NCI-H1092 (cell line): ENCODE measurements around the gene NID1.
A peak's percentile ranks its signal among the peaks of the same experiment; 100 is the strongest.
"Not testable (repeated sequence)": the region's sequence is repeated elsewhere in the genome, so short reads cannot be mapped to it uniquely, and the experiment has no call there.

Source experiments
- DNase-seq: peaks from one replicate; lab custom pipeline; 2025; lab: John Stamatoyannopoulos, UW

NID1 gene

GRCh38 chr1:235996048-235996785 lies 68.7 kb downstream of the NID1 start:
- peak; percentile 81 for DNase-seq

- no peak for DNase-seq
These were observed 69.4 kb downstream of the NID1 start for GRCh38 chr1:235995511-235995910.

DNA sequence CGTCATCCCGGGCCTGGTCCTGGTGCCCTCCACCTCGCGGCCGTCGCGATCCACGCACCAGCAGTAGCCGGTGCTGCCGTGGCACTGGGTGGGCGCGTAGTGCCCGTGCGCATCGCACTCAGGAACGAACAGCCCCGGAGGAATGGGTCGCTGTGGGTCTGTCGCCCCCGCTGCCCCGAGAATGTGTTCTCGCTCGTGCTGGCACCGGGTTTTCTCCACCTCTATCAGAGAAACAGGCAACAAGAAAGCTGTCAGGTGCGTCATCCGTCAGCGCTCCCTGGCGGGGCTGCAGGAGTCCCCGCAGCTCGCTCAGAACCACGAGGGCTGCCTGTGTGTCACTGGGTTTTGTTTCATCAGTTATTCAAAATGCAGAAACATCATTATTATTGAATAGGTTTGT lies 71.2 kb downstream of the NID1 start:
- DNase-seq, result no peak

DNA sequence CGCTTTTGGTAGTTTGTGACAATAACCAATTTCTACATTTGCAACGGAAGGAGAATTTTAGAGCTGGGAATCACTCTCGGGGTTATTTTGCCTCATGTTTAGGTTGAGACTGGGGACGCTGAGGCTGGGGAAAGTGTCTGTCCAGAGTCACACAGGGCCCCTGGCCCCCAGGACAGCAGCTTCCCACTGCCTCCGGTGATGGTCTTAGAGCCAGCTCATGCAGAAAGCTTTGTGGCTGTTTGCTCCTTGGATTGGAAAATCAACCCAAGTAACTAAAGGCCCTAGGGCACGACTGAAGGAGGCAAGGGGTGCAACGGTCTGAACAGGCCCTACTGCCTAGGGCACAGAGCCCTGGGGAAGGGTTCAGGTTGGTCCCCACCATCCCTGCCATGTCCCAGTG lies 72.0 kb downstream of the NID1 start:
- no peak for DNase-seq

- no peak for DNase-seq
These were observed 72.5 kb downstream of the NID1 start for GRCh38 chr1:235992346-235992745.

GRCh38 chr1:235990330-235990795 lies 74.5 kb downstream of the NID1 start:
- DNase-seq, result no peak

DNA sequence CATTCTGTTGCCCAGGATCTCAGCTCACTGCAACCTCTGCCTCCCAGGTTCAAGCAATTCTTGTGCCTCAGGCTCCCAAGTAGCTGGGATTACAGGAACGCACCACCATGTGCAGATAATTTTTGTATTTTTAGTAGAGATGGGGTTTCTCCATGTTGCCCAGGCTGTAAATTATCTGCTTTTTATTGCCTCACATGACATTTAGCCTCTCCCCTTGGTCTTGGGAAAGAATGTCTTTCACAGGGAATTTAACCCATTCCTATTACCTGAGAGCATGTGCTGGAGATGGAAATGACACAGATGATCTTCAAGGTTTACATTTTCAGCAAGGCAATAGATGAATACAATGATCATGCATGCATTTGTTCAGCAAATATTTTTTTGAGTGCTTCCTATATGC lies 75.8 kb downstream of the NID1 start:
- DNase-seq, result no peak

- DNase-seq, result no peak
These were observed 78.0 kb downstream of the NID1 start for GRCh38 chr1:235986869-235987268.

DNA sequence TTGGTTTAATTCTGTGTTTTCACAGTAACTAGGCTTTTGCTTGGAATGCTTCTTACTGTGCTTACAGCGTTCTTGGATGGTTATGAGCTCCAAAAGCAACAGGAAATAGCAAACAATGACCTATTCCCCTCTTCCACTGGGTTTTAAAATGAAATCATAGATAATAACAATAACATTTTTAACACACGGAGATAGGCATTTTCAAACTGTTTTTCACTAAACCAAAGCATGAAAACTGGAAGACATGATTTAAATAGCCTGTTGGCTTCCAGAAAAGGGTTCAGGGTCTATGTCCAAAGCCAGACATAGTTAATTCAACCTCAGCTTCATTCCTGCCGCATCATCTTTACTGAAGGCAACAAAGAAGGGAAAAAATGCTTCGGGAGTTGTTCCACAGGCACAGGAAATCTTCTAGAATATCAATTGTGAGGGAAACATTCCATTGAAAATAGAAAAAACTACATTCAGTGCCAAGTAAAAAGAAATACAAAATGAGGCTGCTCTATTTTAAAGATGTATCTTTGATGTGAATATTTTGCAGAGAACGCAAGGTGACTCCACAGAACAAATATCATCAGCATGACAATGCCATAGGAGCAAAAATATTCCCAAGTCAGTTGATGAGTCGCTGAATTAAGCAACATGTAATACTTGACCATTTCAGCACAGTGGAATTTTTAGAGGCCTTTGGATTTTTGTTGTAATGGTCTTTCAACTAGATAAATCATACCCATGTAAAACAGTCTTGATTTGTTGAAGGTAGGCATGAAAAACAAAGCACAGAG lies 80.7 kb downstream of the NID1 start:
- DNase-seq, result no peak

GRCh38 chr1:235980976-235981375 lies 83.9 kb downstream of the NID1 start:
- DNase-seq, result no peak

DNA sequence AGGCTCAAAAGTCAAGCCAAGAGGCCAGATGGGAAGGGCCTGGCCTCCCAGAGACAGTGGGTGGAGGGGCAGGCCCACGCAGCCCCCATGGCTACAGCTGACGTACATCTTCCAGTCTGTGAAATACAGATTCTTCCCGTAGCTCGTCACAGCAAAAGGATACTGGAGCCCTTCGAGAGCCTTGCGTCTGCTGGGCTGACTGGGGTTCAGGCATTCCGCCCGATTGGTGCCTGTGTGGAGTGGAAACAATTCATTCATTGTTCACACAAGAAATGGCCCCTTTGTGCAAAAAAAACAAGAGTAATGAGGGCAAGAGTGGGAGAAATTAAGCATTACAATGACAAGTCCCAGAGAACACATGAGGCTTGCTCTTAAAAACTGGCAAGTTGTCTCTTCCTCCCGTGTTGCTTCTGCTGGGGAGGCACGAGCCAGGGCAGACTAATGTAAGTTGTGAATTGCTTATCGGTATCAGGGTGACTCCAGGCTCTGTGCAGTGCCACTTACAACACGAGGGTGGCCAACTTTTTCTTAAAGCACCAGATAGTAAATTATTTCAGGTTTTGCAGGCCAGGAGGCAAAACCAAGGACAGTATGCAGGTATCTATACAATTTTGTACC lies 85.1 kb downstream of the NID1 start:
- DNase-seq, result no peak

DNA sequence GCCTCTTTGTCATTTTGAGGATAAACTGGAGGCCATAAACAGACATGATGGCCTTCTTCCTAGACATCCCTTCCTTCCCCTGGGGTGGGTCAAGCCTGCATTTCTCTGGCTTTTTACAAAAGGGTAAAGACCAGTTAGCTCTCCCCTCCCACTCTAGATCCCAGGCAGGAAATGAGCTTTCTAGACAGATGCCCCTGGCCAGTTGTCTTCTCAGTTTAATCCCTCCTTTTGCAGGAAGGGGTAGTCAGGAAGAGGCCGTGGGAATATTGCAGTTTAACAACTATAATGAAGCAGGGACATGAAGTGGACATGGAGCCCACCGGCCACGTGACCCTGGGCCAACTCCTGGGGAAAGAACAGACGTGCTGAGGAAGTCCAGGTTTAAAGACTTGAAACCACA lies 85.7 kb downstream of the NID1 start:
- DNase-seq, result no peak

GRCh38 chr1:235976490-235976889 lies 88.4 kb downstream of the NID1 start:
- no peak for DNase-seq

DNA sequence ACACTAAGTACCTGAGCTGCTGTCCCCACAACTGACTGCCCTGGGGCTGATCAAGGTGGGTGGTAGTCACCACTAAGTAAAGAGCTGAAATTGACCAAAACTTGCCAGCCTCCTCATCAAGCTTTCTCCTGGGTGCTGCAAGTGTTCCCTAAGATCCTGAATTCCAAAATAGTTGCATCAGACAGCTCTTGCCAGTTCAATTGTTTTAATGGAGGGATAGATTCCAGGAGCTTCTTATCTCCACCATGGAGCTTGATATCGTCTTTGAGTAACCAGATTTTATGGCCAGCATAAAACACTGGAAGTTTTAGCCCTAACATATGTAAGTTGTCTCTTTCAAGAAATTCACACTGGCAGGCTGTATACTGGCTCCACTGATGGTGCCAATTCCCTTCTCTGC lies 90.3 kb downstream of the NID1 start:
- DNase-seq, result no peak

DNA sequence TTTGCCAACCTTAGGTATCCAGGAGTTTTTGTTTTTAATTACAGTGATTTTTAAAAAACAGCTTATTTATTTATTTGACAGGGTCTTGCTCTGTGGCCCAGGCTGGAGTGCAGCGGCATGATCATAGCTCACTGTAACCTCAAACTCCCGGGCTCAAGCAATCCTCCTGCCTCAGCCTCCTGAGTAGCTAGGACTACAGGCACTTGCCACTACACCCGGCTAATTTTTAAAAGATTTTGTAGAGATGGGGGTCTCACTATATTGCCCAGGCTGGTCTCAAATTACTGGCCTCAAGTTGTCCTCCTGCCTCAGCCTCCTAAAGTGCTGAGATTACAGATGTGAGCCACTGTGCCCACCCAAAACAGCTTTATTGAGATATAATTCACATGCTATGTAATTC lies 92.2 kb downstream of the NID1 start:
- DNase-seq, result not testable (repeated sequence)

- DNase-seq, result no peak
These were observed 92.6 kb downstream of the NID1 start for GRCh38 chr1:235972311-235972689.

DNA sequence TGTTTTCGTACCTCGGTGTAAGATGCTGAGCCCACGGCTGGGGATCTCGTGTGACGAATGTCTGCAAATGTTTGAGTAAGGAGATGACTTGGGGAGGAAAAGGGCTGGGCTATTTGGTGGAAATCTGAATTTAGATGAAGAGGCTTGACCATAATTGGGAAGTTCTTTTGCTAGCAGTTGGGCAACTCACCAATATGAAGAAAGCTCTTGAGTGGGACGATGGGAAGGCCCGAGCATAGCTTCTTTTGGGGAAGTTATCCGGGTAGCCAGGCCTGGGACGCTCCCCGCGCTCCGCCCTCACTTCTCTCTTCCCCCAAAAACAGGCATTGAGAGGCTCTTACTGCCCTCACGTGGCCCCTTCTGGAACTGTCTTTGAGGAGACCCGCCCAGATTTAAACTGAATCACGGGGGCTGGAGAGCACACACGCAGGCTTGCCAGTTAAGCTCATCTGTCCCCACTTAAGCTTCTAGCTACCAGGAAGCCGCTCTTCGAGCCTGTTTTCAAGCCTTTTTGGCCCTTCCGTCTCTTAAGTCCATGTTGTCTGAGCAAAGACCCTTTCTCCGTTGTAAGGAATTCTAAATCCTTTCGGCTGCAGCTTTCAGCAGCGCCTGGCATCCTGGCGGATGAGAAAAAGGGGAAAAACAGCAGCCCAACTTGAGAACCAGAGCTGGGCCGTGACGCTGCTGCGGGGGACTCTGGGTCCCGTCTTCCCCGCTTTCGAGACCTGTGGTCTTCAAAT lies 93.1 kb downstream of the NID1 start:
- peak; percentile 86 for DNase-seq

DNA sequence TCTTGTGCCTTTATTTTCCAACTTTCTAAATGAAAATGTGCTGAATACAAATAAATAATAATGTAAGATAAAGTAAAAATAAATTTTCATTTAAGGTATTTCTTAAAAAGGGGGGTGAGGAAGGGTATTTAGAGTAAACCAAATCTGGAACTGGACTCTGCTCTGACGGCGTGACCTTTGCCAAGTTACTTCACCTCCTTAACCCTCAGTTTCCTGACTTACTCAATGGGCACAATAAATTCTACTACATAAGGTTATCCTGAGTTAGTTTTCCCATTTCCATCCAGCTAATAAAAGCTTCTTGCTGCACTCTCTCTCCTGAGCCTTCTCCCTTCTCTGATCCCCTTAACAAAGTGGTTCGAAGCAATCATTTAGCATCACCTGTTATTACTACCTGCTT lies 93.9 kb downstream of the NID1 start:
- no peak for DNase-seq

GRCh38 chr1:235968831-235969230 lies 96.1 kb downstream of the NID1 start:
- DNase-seq, result no peak

DNA sequence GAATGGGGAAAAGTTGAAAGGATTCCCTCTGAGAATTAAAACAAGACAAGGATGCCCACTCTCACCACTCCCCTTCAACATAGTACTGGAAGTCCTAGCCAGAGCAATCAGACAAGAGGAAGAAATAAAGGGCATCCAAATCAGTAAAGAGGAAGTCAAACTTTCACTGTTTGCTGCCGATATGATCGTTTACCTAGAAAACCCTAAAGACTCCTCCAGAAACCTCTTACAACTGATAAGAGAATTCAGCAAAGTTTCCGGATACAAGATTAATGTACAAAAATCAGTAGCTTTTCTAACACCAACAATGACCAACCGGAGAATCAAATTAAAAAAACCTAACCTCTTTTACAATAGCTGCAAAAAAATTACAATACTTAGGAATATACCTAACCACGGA lies 98.8 kb downstream of the NID1 start:
- not testable (repeated sequence) for DNase-seq

GRCh38 chr1:235960809-235961208 lies 104.1 kb downstream of the NID1 start:
- DNase-seq, result no peak

DNA sequence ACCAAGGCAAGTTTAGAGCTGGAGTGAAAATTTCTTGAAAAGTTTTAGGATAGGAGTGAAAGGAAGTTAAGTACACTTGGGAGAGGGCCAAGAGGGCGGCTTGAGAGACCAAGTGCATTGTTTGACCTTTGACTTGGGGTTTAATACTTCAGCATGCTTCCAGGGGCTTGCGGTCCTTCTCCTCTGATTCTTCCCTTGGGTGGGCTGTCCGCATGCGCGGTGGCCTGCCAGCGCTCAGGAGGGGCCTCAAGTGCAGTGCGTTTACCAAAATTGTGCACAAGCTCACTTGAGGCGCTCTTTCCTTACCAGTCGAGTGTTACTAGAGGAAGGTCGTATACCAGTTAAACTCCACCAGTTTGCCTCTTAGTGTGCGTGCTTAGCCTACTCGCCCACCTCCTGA lies 106.9 kb downstream of the NID1 start:
- DNase-seq, result no peak
